ENCODE measurements around the gene FGF4. TPM values are rescaled to one million over a fixed set of nuclear protein-coding genes. Genes with fewer than 3 reads are reported as not detected.

Gene FGF4
- total RNA-seq, 2 donors from 2014 or later: not detected

DNA sequence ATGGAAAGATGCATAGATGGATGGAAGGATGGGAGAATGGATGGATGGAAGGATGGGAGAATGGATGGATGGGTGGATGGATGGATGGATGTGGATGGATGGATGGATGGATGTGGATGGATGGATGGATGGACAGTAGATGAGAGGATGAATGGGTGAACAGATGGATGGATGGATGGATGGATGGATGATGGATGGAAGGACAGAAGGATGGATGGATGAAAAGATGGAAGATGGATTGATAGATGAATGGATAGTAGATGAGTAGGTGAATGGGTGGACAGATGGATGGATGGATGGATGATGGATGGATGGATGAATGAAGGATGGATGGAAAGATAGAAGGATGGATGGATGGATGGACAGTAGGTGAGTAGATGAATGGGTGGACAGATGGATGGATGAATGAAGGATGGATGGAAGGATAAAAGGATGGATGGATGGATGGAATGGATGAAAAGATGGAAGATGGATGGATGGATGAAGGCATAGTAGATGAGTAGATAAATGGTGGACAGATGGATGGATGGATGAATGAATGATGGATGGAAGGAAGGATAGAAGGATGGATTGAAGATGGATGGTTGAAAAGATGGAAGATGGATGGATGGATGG lies 28.6 kb upstream of the FGF4 start:
- Histone ChIP-seq H3K27ac (no peak overlapping the region), H3K9ac (ENCODE audit: low read depth in 2 of 2, low read length in 2 of 2) (no peak overlapping the region), H3K9me3 (no peaks in the 10 kb centered on the region), H3K27me3 (no peaks in the 10 kb centered on the region), H3K4me1 (no peaks in the 10 kb centered on the region), H3K36me3 (no peaks in the 10 kb centered on the region), H3K4me3 (no peak overlapping the region)
- intact Hi-C loops (cut with DNase I): loop anchor here (5.0 kb wide), 1 partner anchor 116 kb away; no protein-coding TSS in a partner anchor
- TF ChIP-seq, protein P1, sequence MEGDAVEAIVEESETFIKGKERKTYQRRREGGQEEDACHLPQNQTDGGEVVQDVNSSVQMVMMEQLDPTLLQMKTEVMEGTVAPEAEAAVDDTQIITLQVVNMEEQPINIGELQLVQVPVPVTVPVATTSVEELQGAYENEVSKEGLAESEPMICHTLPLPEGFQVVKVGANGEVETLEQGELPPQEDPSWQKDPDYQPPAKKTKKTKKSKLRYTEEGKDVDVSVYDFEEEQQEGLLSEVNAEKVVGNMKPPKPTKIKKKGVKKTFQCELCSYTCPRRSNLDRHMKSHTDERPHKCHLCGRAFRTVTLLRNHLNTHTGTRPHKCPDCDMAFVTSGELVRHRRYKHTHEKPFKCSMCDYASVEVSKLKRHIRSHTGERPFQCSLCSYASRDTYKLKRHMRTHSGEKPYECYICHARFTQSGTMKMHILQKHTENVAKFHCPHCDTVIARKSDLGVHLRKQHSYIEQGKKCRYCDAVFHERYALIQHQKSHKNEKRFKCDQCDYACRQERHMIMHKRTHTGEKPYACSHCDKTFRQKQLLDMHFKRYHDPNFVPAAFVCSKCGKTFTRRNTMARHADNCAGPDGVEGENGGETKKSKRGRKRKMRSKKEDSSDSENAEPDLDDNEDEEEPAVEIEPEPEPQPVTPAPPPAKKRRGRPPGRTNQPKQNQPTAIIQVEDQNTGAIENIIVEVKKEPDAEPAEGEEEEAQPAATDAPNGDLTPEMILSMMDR (IDR thresholded peaks at IDR 0.05): no peak
- no peak for DNase-seq

DNA sequence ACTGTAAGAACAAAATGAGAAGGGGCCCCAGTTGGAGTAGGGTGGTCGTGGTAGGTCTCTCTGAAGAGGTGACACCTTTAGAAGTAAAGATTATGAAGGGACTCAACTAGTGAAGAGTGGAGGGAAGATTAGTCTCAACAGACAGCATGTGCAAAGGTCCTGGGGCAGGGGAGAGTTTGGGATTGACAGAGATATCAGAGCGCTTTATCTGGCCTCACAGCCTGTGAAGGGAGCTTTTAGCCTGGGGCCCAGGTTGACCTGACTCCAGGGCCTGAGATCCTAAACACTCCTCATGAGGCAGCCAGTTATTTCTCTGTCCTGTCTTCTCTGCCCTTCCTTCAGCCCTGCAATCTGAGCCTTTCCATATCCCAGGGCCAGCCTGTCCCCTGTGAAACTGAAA lies 27.9 kb upstream of the FGF4 start:
- Histone ChIP-seq H3K4me3 (no peak overlapping the region), H3K9me3 (no peaks in the 10 kb centered on the region), H3K27me3 (no peaks in the 10 kb centered on the region), H3K27ac (no peak overlapping the region), H3K36me3 (no peaks in the 10 kb centered on the region), H3K9ac (ENCODE audit: low read depth in 2 of 2, low read length in 2 of 2) (no peak overlapping the region), H3K4me1 (no peaks in the 10 kb centered on the region)
- DNase-seq: no peak
- TF ChIP-seq, protein P1 (IDR thresholded peaks at IDR 0.05): no peak
- intact Hi-C loops (cut with DNase I): loop anchor here (5.0 kb wide), 1 partner anchor 116 kb away; no protein-coding TSS in a partner anchor

DNA sequence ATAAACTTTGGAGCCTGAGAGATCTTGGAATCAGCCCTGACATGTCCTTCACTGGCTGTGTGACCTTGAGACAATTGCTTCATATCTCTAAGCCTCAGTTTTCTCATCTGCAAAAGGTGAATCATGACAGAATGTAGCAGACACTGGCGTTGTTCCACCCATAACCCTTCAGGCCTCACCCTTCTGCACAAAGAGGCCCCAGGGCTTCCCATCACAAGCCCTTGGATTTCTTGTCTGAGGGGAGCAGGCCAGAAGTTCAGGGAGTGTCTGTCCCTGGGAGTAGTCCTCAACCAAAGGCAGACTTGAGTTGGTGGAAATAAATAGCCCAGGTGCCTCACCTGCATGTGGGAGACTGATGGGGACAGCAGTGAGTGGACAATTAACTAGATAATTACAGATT lies 27.4 kb upstream of the FGF4 start:
- Histone ChIP-seq H3K4me1 (no peaks in the 10 kb centered on the region), H3K27me3 (no peaks in the 10 kb centered on the region), H3K9ac (ENCODE audit: low read depth in 2 of 2, low read length in 2 of 2) (no peak overlapping the region), H3K9me3 (no peaks in the 10 kb centered on the region), H3K4me3 (no peak overlapping the region), H3K27ac (no peak overlapping the region), H3K36me3 (no peaks in the 10 kb centered on the region)
- TF ChIP-seq, protein P1 (IDR thresholded peaks at IDR 0.05): no peak
- DNase-seq: no peak
- intact Hi-C loops (cut with DNase I): loop anchor here (5.0 kb wide), 1 partner anchor 115 kb away; no protein-coding TSS in a partner anchor

- H3K4me3 ChIP-seq: no peak overlapping the region
- H3K36me3 ChIP-seq: no peaks in the 10 kb centered on the region
- TF ChIP-seq, protein P1 (IDR thresholded peaks at IDR 0.05): peak; percentile 67
- peak; percentile 30 for DNase-seq
- intact Hi-C loops (cut with DNase I): loop anchor here (5.0 kb wide), 1 partner anchor 114 kb away; no protein-coding TSS in a partner anchor
- no peaks in the 10 kb centered on the region for H3K27me3 ChIP-seq
- H3K9me3 ChIP-seq: no peaks in the 10 kb centered on the region
- no peak overlapping the region for H3K27ac ChIP-seq
- H3K9ac ChIP-seq (ENCODE audit: low read depth in 2 of 2, low read length in 2 of 2): no peak overlapping the region
- H3K4me1 ChIP-seq: no peaks in the 10 kb centered on the region
Measured at GRCh38 chr11:69801513-69802335, 26.6 kb upstream of the FGF4 start.

DNA sequence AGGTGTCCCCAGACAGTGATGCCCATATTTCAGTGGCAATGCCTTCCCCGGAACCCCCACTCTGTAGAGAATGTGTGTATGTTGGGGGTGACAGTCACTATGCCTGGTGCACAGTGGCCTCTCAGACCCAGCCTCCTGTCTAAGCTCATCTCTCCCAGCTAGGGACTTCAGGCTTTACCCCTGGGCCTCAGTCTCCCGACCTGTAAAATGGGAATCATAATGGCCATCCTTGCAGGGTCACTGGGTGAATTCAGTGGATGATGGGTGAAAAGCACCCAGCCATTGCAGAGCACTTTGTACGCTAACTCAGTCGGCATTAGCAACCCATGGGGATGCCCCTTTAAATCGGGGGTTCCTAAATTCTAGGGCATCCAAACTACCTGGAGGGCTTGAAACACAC lies 25.1 kb upstream of the FGF4 start:
- Histone ChIP-seq H3K4me3 (no peak overlapping the region), H3K36me3 (no peaks in the 10 kb centered on the region), H3K27me3 (no peaks in the 10 kb centered on the region), H3K9me3 (no peaks in the 10 kb centered on the region), H3K27ac (no peak overlapping the region), H3K4me1 (no peaks in the 10 kb centered on the region), H3K9ac (ENCODE audit: low read depth in 2 of 2, low read length in 2 of 2) (no peak overlapping the region)
- intact Hi-C loops (cut with DNase I): loop anchor here (5.0 kb wide), 1 partner anchor 113 kb away; no protein-coding TSS in a partner anchor
- no peak for DNase-seq
- TF ChIP-seq, protein P1 (IDR thresholded peaks at IDR 0.05): no peak
